H1 (cell line): ENCODE results near the gene IFITM2. TPM values are rescaled to one million over a fixed set of nuclear protein-coding genes. Genes with fewer than 3 reads are reported as not detected.

Experiments used
- CTCF ChIA-PET: fragments of 300-600 bp; sonication (Branson Sonifier 250); formaldehyde crosslinking; loops from one replicate; lab custom pipeline; 2021; ENCODE audit not compliant: partially characterized antibody; lab: Charles Lee
- POLR2A ChIA-PET: fragments of 300-600 bp; sonication (Branson Sonifier 250); formaldehyde crosslinking; loops from one replicate; lab custom pipeline; 2021; ENCODE audit warnings: inconsistent platforms; ENCODE audit not compliant: partially characterized antibody; lab: Charles Lee
- DNase-seq, 2 experiments: peaks; one replicate each; pipeline versions ENCODE4 v3.0.0 to v3.0.0-alpha.2; 2010 to 2022; ENCODE audit warnings: low spot score in 2 of 2, low read depth in 1 of 2, mixed read lengths in 1 of 2
- FAIRE-seq: peaks from 2 replicates; lab custom pipeline; 2011; peaks lifted over from hg19 to GRCh38; lab: Jason Lieb, UNC
- H2AFZ ChIP-seq: 2 replicates; pipeline ENCODE4 v1.8.1; 2012; ENCODE audit warnings: low read length, inconsistent platforms
- H2AK5ac ChIP-seq: 2 replicates; pipeline ENCODE4 v1.6.1; 2013; ENCODE audit warnings: low read depth, low read length
- H2BK120ac ChIP-seq: replicated peaks from 2 replicates; pipeline ENCODE3; 2013; ENCODE audit warnings: low read depth, low read length, inconsistent platforms
- H2BK12ac ChIP-seq: 2 replicates; pipeline ENCODE4 v1.6.1; 2013; ENCODE audit warnings: low read depth, low read length
- H2BK15ac ChIP-seq: 2 replicates; pipeline ENCODE4 v1.6.1; 2013; ENCODE audit warnings: low read length
- H2BK20ac ChIP-seq: 2 replicates; pipeline ENCODE4 v1.6.1; 2013; ENCODE audit warnings: low read length
- H2BK5ac ChIP-seq: 2 replicates; pipeline ENCODE4 v1.6.1; 2013; ENCODE audit warnings: low read depth, low read length
- H3K14ac ChIP-seq: 2 replicates; pipeline ENCODE4 v1.6.1; 2013; ENCODE audit warnings: inconsistent platforms; ENCODE audit not compliant: insufficient read length
- H3K18ac ChIP-seq: 2 replicates; pipeline ENCODE4 v1.6.1; 2013; ENCODE audit warnings: low read length; ENCODE audit errors: extremely low read depth
- H3K23ac ChIP-seq: 2 replicates; pipeline ENCODE4 v1.6.1; 2013; ENCODE audit warnings: inconsistent platforms; ENCODE audit not compliant: insufficient read length
- H3K23me2 ChIP-seq: 2 replicates; pipeline ENCODE4 v1.6.1; 2013; ENCODE audit warnings: low read depth, low read length
- H3K27ac ChIP-seq: 2 replicates; pipeline ENCODE4 v1.6.1; 2011; ENCODE audit warnings: low read depth, low read length, inconsistent platforms
- H3K27me3 ChIP-seq, 4 experiments: replicated peaks in 1 of 4; 1 replicate in 1 of 4; 2 replicates in 3 of 4; pipeline versions ENCODE4 v1.6.1 to v1.8.1; 2011 to 2013; ENCODE audit warnings: low read length in 3 of 4, mild to moderate bottlenecking in 3 of 4, inconsistent platforms in 2 of 4, mixed read lengths in 2 of 4, moderate library complexity in 1 of 4; ENCODE audit not compliant: control insufficient read depth in 3 of 4, insufficient read depth in 3 of 4; ENCODE audit errors: extremely low read depth in 1 of 4
- H3K36me3 ChIP-seq, 4 experiments: 2 replicates each; pipeline versions ENCODE4 v1.6.1 to v1.8.1; 2011 to 2013; ENCODE audit warnings: mild to moderate bottlenecking in 4 of 4, low read length in 3 of 4, moderate library complexity in 2 of 4, control low read depth in 1 of 4, inconsistent platforms in 1 of 4; ENCODE audit not compliant: insufficient read depth in 4 of 4, control insufficient read depth in 2 of 4
- H3K4ac ChIP-seq: replicated peaks from 2 replicates; pipeline ENCODE3; 2013; ENCODE audit warnings: low read length, low read depth, mixed read lengths, inconsistent platforms; ENCODE audit not compliant: insufficient read length
- H3K4me1 ChIP-seq, 4 experiments: replicated peaks in 1 of 4; 1 replicate in 1 of 4; 2 replicates in 3 of 4; pipeline versions ENCODE4 v1.6.1 to v1.8.1; 2011 to 2013; ENCODE audit warnings: low read length in 3 of 4, inconsistent platforms in 2 of 4, mixed read lengths in 1 of 4; ENCODE audit not compliant: insufficient read depth in 4 of 4, control insufficient read depth in 3 of 4
- H3K4me2 ChIP-seq, 2 experiments: 2 replicates each; pipeline versions ENCODE4 v1.6.1 to v1.8.1; 2011 to 2013; ENCODE audit warnings: low read depth in 2 of 2, low read length in 2 of 2, control low read depth in 1 of 2, inconsistent platforms in 1 of 2, mild to moderate bottlenecking in 1 of 2; ENCODE audit not compliant: insufficient read depth in 1 of 2
- H3K4me3 ChIP-seq, 4 experiments: fragments of 200-600, 300-600 bp in 1 of 4; sonication (generic), shearing (Covaris generic), sonication (Bioruptor Twin) in 1 of 4; 2 replicates each; pipeline versions ENCODE4 v1.5.1 to v1.8.1; 2011 to 2016; ENCODE audit warnings: low read length in 4 of 4, low read depth in 3 of 4, control low read depth in 2 of 4, inconsistent platforms in 2 of 4, mild to moderate bottlenecking in 2 of 4, mixed read lengths in 1 of 4, moderate library complexity in 1 of 4; ENCODE audit not compliant: insufficient read depth in 2 of 4; ENCODE audit errors: extremely low read depth in 1 of 4
- H3K56ac ChIP-seq: replicated peaks from 2 replicates; pipeline ENCODE3; 2013; ENCODE audit warnings: low read depth, mild to moderate bottlenecking, mixed read lengths, low read length, inconsistent platforms; ENCODE audit not compliant: insufficient read length
- H3K79me1 ChIP-seq: 2 replicates; pipeline ENCODE4 v1.6.1; 2013; ENCODE audit warnings: low read depth, low read length, control low read depth
- H3K79me2 ChIP-seq, 2 experiments: 2 replicates each; pipeline versions ENCODE4 v1.6.1 to v1.8.1; 2012 to 2013; ENCODE audit warnings: low read length in 2 of 2, mild to moderate bottlenecking in 2 of 2, inconsistent platforms in 1 of 2; ENCODE audit not compliant: insufficient read depth in 2 of 2, control insufficient read depth in 1 of 2
- H3K9ac ChIP-seq, 4 experiments: replicated peaks in 1 of 4; 1 replicate in 1 of 4; 2 replicates in 3 of 4; pipeline versions ENCODE4 v1.6.1 to v1.8.1; 2011 to 2013; ENCODE audit warnings: low read depth in 3 of 4, low read length in 3 of 4, control low read depth in 2 of 4, mild to moderate bottlenecking in 2 of 4, moderate library complexity in 2 of 4, inconsistent platforms in 1 of 4; ENCODE audit errors: extremely low read depth in 1 of 4
- H3K9me3 ChIP-seq, 2 experiments: 2 replicates each; pipeline versions ENCODE4 v1.6.1 to v1.8.1; 2012 to 2013; ENCODE audit warnings: mild to moderate bottlenecking in 2 of 2, moderate library complexity in 2 of 2, control low read depth in 1 of 2, inconsistent platforms in 1 of 2, low read depth in 1 of 2, low read length in 1 of 2, mixed read lengths in 1 of 2; ENCODE audit not compliant: insufficient read depth in 2 of 2
- H4K20me1 ChIP-seq, 2 experiments: replicated peaks in 1 of 2; 2 replicates each; pipeline versions ENCODE3 to v1.8.1; 2011 to 2013; ENCODE audit warnings: inconsistent platforms in 2 of 2, low read length in 2 of 2, mild to moderate bottlenecking in 1 of 2; ENCODE audit not compliant: insufficient read depth in 2 of 2, control insufficient read depth in 1 of 2
- H4K5ac ChIP-seq: 2 replicates; pipeline ENCODE4 v1.6.1; 2013; ENCODE audit warnings: low read length, low read depth, mixed read lengths, inconsistent platforms; ENCODE audit not compliant: insufficient read length
- H4K8ac ChIP-seq: 2 replicates; pipeline ENCODE4 v1.8.0; 2013; ENCODE audit warnings: mild to moderate bottlenecking, moderate library complexity, low read length, inconsistent platforms; ENCODE audit not compliant: insufficient read depth; ENCODE audit errors: extremely low read depth
- H4K91ac ChIP-seq: replicated peaks from 2 replicates; pipeline ENCODE3; 2013; ENCODE audit warnings: low read length, mixed read lengths, inconsistent platforms; ENCODE audit not compliant: insufficient read length
- EGR1 ChIP-seq: IDR thresholded peaks from 2 replicates; pipeline ENCODE4 v1.6.1; 2011; ENCODE audit warnings: low read depth, low read length, borderline replicate concordance
- SP2 ChIP-seq: IDR thresholded peaks from 2 replicates; pipeline ENCODE4 v1.6.1; 2012; ENCODE audit warnings: mild to moderate bottlenecking, low read length, inconsistent platforms
- WGBS, 2 experiments: shearing (Covaris generic) in 1 of 2; methylation state at CpG; one replicate each; pipeline versions ENCODE4 v1.1.6 to v1.1.7; 2013 to 2015; ENCODE audit warnings: low lambda C conversion rate in 2 of 2, mixed read lengths in 2 of 2, inconsistent platforms in 1 of 2, low coverage in 1 of 2, missing lambda C conversion rate in 1 of 2; ENCODE audit not compliant: insufficient replicate concordance in 2 of 2, insufficient coverage in 1 of 2, insufficient read length in 1 of 2; ENCODE audit errors: extremely low coverage in 1 of 2, missing lambda C conversion rate in 1 of 2; 5-methylcytosine and 5-hydroxymethylcytosine counted together
- polyA plus RNA-seq, 7 experiments: library from polyadenylated mRNA; depleted of rRNA in 3 of 7; stranded (reverse) in 5 of 7; unstranded in 2 of 7; fragments of >200 nt in 5 of 7; fragments of 200-250 nt in 2 of 7; gene quantifications; 1 replicate in 5 of 7; 2 replicates in 1 of 7; 4 replicates in 1 of 7; pipeline versions ENCODE4 v1.2.1 to v1.2.3, GENCODE V29; 2011 to 2013; ENCODE audit warnings: missing spikeins in 2 of 7, mixed read lengths in 2 of 7
- total RNA-seq: library from RNA; stranded (reverse); fragmentation: NEBNext Ultra II Directional; extraction: Animal tissue kit (Norgen Biotek cat#: 25700); gene quantifications from 2 replicates; pipeline ENCODE4 v1.2.1, GENCODE V29; 2021

IFITM2 gene
- total and polyA plus RNA-seq, 2 of the 8 experiments (the other 6 are each of a cell fraction or from before 2014, with no cell fraction given) = 399 to 764 TPM

DNA sequence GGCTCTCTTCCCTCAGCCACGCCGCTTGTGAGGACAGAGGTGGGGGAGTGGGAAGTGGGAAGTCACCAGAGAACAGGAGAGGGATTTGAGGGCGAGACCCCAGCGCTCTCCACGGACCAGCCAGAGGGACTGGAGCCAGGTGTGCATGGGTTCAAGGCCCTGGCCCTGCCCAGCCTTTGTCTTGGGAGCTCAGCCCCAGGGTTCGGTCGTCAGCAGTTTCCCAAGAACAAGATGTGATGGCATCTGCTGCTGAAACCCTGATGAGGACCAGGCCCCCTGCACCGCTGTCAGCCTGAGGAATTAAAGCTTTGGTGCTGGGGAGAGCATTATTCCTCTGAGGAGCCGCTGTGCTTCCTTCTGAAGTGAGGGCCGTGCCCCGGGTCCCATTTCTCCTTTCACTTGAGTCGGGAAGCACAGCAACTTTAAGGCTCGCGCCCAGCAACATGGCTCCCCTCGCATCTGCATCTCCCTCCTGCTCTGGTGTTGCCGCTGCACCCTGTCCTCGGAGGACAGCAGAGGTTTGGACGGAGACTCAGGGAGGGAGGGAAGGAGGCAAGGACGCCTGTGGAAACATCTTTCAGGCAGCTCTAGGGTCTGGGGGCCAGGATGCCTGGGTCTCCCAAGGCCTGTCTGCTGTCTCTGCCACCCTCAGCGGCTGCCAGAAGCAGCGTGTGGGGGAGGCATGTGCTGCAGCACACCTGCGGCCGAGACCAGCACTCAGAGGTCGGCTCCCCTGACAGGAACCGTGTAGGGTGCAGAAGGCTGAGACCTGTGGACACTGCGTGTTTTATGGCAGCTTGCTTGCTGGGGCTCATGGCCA lies 12.1 kb upstream of the IFITM2 start:
- Histone ChIP-seq H3K9ac (no peak overlapping the region), H4K5ac (no peak overlapping the region), H4K20me1 (no peaks in the 10 kb centered on the region), H3K9me3 (no peaks in the 10 kb centered on the region), H2BK120ac (no peak overlapping the region), H3K4me1 (peaks cover 5 to 34% (median 23%) of the 10 kb centered on the region in 4 experiments), H3K23me2 (no peaks in the 10 kb centered on the region), H3K79me1 (no peaks in the 10 kb centered on the region), H3K27me3 (no peaks in the 10 kb centered on the region), H4K8ac (no peak overlapping the region), H3K4ac (no peak overlapping the region), H2AFZ (no peak overlapping the region), H2AK5ac (no peak overlapping the region), H2BK5ac (no peak overlapping the region), H3K27ac (no peak overlapping the region), H2BK15ac (no peak overlapping the region), H3K56ac (no peak overlapping the region), H2BK12ac (no peak overlapping the region), H4K91ac (no peak overlapping the region), H3K79me2 (no peaks in the 10 kb centered on the region), H3K36me3 (peaks cover 3 to 30% (median 15%) of the 10 kb centered on the region in 4 experiments; a peak in 6 of 8 replicates), H3K4me3 (no peak overlapping the region), H3K4me2 (no peak overlapping the region), H3K14ac (no peak overlapping the region), H3K23ac (no peak overlapping the region), H2BK20ac (no peak overlapping the region), H3K18ac (no peak overlapping the region)
- FAIRE-seq (no peak), DNase-seq (no peak)
- ChIA-PET CTCF (interaction anchor here (1.0 to 3.4 kb wide), 6 partner anchors 10 to 68 kb away, joined by 3 to 29 read pairs (median 6); partner anchors contain the start of gene IFITM2), POLR2A (interaction anchor here (0.6 to 3.0 kb wide), 6 partner anchors 9 to 234 kb away, joined by 3 to 17 read pairs (median 4); no protein-coding TSS in a partner anchor)
- TF ChIP-seq EGR1 = no peak
- TF ChIP-seq SP2 = no peak
- 91% methylated on average over 24 of the region's 26 CpGs; no CpG with 5 or more reads in 1 of the 2 experiments for WGBS, 2 experiments
